GM18511 (cell line): Measurements from ENCODE around the gene ETV1.

ENCODE experiments used
- ATAC-seq: cut with Tn5 transposase; IDR thresholded peaks from one replicate; pipeline ENCODE4 v1.9.1; 2021; ENCODE audit warnings: mild to moderate bottlenecking, moderate library complexity; ENCODE audit not compliant: unreplicated experiment

ETV1 gene

DNA sequence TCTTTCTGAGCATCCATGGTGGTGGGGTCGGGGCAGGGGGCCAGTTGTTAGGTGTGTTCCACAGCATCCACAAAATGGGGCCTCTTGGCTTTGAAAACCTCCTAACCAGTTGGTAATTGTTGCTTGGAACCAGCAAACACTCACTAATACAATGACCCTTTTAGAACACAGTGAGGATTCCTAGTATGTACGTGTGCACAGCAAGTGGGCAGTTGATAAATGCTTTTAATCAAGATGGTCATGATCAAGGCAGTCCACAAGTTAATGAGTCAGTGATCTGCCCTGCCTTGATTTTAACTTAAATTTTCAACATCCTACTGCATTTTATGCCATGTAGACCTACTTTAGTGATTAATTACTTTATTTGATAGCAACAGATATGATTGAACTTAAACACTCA, 103.1 kb downstream of the ETV1 start:
- ATAC-seq, result no peak

DNA sequence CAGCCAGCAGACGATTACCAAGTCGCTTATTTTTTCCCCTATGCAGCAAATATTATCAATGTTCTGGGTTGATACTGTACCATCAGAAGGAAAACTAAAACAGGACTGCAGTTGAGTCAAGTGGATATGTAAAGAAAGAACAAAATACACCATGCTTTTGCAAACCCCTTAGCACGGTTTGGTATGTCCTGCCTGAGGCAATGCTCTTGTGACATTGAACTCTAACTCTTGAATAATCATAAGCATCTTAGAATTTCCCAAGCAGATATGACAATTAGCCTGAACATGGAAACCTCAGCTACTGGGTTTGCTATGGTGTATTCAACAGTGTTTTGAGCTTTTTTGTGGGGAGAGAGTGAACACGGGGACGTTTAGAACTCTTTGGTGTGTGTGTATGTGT, 107.4 kb downstream of the ETV1 start:
- ATAC-seq, result no peak

DNA sequence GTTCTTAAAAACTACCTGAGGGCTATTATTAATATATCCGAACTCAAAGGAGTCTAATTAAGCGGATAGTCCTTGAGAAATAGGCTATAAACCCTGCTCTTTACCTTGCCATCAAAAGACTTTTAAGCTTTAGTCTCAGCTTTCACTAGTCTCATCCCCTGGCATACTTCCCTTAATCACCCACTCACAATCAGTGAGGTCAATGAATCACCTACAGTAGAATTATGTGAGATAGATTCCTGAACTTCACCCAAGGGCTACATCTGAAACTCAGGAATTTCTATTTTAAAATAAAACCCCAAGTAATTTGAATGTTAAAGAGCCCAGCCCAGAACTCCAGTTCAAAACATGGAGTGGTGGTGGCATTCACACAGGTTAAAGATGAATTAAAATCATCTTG, 108.7 kb downstream of the ETV1 start:
- ATAC-seq, result no peak

DNA sequence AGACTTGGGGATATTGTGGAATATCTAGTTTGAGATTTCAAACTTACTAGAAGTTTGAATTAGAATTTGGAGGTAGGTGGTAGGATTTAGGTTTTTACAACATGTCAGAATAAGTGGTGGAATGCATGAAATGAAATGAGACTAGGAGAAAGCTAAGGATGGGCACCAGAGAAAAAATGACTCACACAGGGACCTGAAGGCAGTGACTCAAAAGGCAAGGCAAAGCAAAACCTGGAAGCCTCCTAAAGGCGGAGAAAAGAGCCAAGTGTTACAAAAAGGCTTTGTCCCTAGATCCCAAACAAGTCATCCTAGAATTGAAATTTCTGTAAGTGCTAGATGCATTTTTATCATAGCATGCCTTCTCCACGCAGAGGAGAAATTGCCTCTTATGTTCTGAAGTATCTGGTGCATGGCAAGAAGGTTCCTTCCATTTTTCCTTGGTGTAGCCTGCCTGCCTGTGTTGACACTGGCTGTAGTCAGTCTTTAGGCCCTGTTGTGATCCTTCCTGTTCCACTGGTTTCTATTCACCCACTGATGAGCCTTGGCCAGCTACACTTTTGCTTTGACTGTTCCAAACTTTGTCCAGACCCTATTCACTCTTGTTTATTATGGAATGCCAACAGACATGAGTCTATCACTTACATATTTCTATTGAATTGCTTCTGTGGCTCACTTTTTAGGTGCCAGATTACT, 109.3 kb downstream of the ETV1 start:
- ATAC-seq, result no peak

DNA sequence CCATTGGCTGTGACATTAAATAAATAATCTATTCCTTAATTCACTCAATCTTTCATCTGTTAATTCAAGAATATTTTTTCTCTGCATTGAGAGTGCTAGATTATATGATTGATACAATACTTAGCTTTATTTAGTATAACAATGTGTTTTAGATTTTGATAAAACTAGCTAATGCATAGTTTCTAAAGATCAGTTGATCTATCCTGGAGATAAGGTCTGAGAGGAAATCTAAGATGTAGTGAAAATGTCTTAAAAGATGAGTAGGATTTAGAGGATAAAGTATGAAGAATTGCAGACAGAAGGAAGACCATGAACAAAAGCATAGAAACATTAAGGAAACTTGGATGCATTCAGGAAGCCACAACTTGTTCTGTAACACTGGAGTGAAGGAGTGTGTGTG, 110.3 kb downstream of the ETV1 start:
- ATAC-seq, result no peak

DNA sequence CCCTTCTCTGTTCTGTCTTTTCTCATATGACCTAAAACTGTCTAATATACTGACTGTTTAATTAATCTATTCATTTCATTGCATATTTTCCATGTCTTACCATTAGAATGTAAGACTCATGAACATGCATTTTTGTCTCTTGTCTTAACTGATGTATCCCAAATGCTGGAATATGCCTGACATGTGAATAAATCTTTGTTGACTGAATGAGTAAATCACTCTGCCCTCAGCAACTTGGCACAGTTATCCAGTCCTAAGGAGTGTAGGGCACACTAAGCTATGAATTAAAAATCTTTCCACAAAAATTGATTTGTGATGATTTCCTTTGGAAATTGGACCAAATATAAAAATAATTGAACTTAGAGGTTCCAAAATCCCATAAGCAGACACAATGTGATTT, 111.3 kb downstream of the ETV1 start:
- ATAC-seq, result no peak

DNA sequence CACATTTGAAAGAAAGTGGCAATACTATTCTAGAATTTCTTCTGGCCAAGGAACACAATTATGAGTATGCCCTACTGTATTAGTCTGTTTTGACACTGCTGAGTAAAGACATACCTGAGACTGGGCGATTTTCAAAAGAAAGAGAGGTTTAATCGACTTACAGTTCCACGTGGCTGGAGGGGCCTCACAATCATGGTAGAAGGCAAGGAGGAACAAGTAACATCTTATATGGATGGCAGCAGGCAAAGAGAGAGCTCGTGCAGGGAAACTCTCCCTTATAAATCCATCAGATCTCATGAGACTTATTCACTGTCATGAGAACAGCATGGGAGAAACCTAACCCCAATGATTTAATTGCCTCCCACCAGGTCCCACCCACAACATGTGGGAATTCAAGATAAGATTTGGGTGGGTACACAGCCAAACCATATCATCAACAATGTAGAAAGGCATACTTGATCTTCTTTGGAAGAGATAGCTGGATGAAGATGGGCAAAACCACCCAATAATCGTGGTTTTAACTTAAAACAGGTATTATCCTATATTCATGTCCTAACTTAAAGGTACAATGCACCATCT, 113.9 kb downstream of the ETV1 start:
- ATAC-seq, result no peak

DNA sequence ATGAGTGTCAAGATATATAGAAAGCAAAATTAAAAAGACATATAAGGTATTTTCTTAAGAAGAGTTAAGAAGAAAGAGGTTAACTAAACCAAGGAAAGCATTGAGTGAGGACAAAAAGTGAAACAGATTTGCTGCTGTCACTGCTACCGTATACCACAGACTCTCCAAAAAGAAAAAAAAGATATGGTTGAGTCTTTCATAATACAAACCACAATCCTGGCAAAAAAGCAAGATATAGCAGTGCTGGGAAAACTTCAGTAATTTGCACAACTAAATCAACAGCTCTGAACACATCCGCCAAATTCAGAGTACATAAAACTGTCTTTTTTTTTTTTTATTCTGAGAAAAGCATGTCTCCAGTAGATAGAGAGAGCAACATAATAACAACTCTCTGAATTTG, 114.7 kb downstream of the ETV1 start:
- no peak for ATAC-seq

DNA sequence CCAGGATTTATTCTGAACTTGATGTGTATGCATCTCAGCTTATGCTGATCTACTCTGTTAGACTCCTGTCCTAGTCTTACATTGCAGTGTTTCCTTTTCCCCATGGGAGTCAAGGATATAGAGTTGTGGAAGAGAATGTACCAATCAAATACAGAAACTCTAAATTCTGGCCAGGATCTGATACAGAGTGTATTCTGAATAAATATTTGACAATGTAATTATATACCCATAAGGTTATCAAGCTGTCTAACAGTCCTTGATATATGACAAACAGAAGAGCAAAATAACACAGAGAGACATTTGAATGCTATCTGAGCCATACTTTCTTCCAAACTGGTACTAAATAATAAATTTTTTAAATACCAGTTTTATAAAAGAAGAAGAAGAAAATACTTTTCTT, 116.8 kb downstream of the ETV1 start:
- ATAC-seq, result no peak

DNA sequence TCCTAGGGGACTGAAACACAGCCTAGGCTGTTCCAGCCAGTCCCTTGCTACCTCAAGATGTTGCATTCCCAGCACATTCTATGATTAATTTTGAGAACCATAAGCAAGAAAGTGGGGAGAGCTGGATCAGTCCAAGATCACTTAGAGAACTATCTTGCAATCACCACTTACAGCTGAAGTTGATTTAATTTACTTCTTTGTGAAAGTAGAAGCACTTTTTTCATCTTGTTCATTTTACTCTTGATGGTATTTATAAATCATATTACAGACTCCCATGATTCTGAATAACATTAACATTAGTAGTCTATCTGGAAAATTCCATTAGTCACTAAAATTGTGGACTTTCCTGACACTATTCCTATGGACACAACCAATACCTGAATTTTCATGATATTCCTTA, 118.5 kb downstream of the ETV1 start:
- no peak for ATAC-seq

DNA sequence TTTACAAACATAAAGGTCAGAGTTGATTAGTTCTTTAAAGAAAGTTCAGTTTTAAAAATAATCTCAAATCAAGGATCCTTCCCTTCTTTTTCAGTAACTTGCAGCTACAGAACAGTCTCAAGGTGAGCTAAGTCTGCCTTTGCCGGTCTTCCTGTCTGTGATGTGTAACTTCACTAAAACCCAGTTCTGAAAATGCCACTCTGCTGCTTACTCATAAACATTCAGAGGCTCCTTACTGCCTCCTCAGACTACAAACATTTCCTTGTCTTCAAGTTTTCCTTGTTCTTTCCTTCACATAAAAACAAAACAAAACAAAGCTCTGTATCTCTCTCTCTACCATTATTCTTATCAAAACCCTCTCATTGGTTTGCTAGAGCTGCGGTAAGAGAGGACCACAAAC, 128.7 kb downstream of the ETV1 start:
- ATAC-seq, result no peak

DNA sequence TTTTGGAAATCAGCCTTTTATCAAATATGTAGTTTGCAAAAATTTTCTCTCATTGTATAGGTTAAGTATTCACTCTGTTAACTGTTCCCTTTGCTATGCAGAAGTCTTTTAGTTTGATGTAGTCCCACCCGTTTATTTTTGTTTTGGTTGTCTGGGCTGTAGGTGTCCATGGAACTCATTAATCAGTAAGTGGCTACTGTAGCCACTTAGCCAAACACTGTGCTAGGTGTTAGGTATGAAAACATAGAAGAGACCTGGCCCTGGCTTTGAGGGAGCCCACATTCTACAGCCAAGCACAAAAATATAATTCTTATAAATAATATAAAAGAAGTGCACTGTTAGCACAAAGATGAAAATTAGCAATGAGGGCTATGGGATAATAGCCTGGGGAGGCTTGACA, 133.5 kb downstream of the ETV1 start:
- no peak for ATAC-seq

DNA sequence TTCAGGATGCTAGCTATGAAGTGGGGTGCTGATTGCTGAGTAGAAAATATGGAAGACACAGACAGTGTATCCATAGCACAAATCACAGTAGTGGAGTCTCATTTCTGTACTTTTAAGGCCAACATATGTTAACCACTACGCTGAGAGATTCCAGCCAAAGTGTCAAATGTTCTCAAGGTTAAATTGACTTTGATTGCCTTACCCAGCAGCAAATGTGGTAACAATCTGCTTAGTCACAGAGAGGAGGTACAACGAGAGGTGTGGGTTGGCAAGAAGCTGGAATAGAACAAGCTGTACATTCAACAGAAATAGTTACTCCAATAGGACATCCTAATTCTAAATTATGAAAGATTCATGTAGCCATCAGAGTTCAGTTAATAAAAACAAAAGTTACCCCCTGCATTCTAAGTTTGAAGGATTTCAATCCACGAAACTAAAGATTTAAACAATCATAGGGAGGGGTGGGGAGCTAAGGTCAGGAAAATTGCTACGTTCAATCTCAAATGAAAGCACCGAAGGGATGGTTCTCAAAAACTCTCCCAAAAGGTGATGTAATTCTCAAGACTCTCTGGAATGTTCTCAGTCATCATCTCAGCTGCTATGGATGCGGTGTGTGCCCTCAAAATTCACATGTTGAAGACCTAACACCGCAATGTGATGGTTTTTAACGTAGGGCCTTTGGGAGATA, 137.0 kb downstream of the ETV1 start:
- ATAC-seq, result no peak

DNA sequence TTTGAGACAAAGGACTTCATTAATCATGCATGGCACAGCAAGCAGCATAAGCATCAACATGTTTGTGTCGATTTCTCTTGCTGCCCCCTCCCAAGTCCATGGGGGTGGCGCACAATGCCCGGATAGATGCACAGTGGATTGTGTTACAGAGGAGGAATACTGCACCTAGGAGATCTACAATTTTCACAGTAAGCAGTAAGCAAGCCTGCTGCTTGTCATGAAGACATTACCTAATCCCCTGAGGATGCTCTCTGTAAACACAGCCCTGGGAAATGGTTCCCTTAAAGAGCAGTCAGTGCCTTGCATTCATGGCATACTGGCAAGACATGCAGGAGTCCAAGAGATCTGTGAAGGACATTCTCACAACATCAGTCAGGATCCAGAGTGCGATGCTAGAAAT, 137.7 kb downstream of the ETV1 start:
- no peak for ATAC-seq

DNA sequence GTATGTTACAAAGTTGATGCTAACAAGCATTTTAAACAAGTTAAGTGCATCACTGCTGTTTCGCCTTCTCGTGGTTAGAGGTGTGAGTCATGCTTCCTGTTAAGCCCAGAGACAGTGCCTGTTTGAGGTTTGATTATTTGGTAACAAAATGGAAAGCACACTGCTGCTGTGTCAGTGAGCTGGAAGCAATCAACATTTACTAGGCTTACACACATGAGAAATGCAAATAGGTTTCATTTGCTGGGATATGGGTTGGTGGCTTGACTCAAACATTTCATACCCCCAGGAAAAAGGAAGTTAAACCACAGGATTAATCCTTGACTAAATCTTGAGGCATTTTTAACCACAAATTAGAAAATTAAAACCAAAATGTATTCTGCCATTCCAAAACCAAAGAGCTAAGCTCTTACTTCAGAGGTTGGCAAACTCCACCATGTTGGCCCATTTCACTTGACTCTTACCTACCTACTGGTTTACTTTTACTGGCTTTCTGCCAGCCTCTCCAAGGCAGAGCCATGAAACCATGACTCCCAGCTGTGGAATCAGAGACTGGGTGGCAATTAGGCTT, 139.2 kb downstream of the ETV1 start:
- ATAC-seq, result peak; percentile 80

DNA sequence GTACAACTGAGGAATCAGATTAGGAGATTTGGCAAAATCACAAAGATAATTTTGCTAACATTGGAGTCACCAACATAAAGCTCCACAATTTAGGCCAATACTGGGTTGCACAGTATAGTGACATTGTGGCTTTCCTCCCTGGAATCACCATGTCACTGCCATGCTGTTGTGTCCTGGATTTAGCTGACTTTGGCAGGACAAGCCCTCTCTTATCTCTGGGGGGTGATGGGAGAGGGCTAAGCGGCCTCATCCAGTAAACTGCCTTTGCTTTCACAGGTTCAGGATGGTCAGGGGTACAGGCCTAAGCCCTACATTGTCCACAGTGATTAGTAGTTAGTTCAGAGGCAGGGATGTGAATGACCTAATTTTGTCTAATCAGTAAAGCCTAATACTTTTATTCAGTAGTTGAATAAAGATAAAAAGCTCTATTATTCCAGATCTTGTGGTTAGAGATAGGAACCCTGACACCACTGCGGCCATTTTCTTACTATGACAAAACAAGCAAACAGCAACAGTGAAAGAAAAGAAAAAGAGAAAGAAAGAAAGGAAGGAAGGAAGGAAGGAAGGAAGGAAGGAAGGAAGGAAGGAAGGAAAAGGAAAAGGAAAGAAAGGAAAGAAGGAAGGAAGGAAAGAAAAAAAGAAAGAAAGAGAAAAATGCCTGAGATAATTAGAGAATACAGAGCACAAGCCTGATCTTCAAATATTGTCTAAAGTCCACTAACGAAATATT, 140.1 kb downstream of the ETV1 start:
- ATAC-seq, result no peak

DNA sequence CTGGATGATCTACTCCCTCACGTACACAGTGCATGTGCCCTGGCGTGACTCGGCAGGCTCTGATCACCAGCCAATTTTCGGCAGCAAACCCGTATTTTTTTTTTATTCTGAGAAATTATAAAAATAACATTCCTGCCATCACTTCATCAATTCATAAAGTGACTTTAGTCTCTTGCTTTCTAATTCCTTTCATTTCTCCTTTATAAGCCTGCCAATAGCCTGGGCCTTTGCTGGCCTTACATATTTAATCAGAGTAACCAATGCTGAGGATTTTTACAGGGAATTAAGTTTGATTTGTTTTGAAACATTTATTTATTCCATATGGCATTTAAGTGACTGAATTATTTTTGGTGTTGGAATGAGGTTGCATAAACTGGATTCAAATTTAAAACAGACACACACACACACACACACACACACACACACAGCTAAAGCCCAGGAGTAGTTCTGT, 140.8 kb downstream of the ETV1 start:
- no peak for ATAC-seq

DNA sequence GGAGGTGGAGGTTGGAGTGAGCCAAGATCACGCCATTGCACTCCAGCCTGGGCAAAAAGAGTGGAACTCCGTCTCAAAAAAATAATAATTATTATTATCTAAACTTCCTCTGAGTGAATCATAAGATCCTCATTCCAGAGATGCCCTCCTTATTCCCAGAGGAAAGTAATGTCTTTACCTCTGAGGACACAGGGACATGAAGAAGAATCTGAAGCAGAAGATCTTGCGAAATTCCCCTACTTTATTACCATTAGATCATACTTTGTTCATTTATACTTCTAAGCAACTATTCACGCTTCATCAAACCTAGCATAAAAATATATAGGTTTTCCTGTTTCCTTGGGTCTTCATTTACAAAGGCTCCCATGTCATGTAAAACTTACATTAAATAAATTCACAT, 143.1 kb downstream of the ETV1 start:
- no peak for ATAC-seq

DNA sequence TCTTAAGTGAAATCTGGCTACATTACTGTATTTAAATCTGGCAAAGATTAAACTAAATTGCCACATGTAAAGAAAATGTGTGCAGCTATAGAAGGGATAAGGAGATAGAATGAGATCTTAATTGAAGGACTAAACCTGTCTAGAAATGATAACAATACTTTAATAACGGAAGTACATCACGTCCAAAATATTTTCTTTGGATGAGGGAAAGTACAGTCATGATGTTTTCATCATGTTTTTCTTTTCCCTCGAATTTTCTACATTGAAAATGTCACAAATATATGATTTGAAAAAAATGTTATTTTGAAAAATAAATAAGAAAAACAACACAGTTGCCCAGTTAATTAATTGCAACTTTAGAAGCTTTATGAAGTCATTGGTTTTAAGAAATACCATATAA, 143.9 kb downstream of the ETV1 start:
- no peak for ATAC-seq

DNA sequence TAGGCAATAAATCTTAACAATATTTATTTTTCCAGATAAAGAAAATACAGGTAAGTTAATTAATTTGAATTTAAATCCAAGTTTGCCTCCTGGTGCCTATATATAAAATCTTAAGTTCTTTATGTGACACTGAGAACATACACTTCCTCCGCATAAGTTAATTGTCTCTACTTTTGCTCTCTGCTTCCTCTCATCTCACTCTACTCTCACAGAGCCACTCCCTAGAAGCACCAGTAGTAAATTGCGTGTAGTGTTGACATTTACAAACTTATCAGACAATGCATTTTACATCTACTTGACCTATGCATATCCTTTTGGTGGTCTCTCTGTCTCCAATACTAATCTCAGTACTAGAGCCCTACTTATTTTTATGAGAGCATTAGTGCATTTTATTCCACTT, 144.5 kb downstream of the ETV1 start:
- ATAC-seq, result no peak

DNA sequence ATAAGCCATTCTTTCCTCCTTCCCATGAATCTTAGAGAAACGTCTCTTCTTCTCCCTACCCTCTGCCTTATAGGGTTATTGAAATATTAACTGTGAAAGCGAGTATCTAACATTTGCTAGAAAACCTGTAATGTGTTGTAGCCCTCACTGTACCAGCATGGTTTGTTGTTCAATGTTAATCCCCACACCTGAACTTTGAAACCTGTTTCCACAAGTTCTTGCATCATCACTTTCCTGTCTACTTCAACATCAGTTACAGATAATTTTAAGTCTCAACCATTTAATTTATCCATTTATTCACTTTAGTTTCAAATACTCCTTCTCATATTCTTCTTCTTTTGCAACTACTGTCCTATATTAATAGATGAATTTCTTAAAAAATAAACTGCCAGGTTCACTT, 148.2 kb downstream of the ETV1 start:
- no peak for ATAC-seq
